ENCODE results near the gene ITPKB. TPM values are rescaled to one million over a fixed set of nuclear protein-coding genes. Genes with fewer than 3 reads are reported as not detected.
A peak's percentile ranks its signal among the peaks of the same experiment; 100 is the strongest.
"Not testable (repeated sequence)": the region's sequence is repeated elsewhere in the genome, so short reads cannot be mapped to it uniquely, and the experiment has no call there.

The ITPKB gene
- total RNA-seq, 2 donors from 2014 or later: 26.9 to 28.4 TPM

- Histone ChIP-seq H3K4me3 (peak overlapping the region; percentile 40), H3K36me3 (no peaks in the 10 kb centered on the region), H3K27me3 (replicated peaks; ENCODE audit: insufficient read depth) (no peaks in the 10 kb centered on the region), H3K9me3 (no peaks in the 10 kb centered on the region), H3K27ac (peak overlapping the region; percentile 49 to 59), H3K4me1 (ENCODE audit: control insufficient read depth in 1 of 2, low read depth in 2 of 2) (peaks cover 14 to 18% of the 10 kb centered on the region in 2 donors)
- TF ChIP-seq CTCF (IDR thresholded peaks at IDR 0.05): no peak
- DNase-seq (ENCODE audit: low spot score) (peak; percentile 16), ATAC-seq (ENCODE audit: insufficient number of reproducible peaks, low FRiP score, low read depth) (no peak)
Observed at GRCh38 chr1:226778657-226779058, 39.6 kb upstream of the ITPKB start.

- no peak for ATAC-seq (ENCODE audit: insufficient number of reproducible peaks, low FRiP score, low read depth)
- H3K36me3 ChIP-seq: no peaks in the 10 kb centered on the region
- H3K9me3 ChIP-seq: no peaks in the 10 kb centered on the region
- H3K4me1 ChIP-seq (ENCODE audit: control insufficient read depth in 1 of 2, low read depth in 2 of 2): peaks cover 14 to 18% of the 10 kb centered on the region in 2 donors
- no peak overlapping the region for H3K4me3 ChIP-seq
- H3K27me3 ChIP-seq (replicated peaks; ENCODE audit: insufficient read depth): no peaks in the 10 kb centered on the region
- no peak for DNase-seq (ENCODE audit: low spot score)
- no peak for TF ChIP-seq CTCF (IDR thresholded peaks at IDR 0.05)
- no peak overlapping the region for H3K27ac ChIP-seq
Observed at GRCh38 chr1:226776975-226777374, 37.9 kb upstream of the ITPKB start.

GRCh38 chr1:226776066-226776465 lies 37.0 kb upstream of the ITPKB start:
- Histone ChIP-seq H3K4me3 (no peak overlapping the region), H3K9me3 (no peaks in the 10 kb centered on the region), H3K36me3 (no peaks in the 10 kb centered on the region), H3K27me3 (replicated peaks; ENCODE audit: insufficient read depth) (no peaks in the 10 kb centered on the region), H3K4me1 (ENCODE audit: control insufficient read depth in 1 of 2, low read depth in 2 of 2) (peaks cover 14 to 18% of the 10 kb centered on the region in 2 donors), H3K27ac (no peak overlapping the region)
- no peak for TF ChIP-seq CTCF (IDR thresholded peaks at IDR 0.05)
- DNase-seq (ENCODE audit: low spot score) (no peak), ATAC-seq (ENCODE audit: insufficient number of reproducible peaks, low FRiP score, low read depth) (no peak)

- Histone ChIP-seq H3K27ac (no peak overlapping the region), H3K4me1 (ENCODE audit: control insufficient read depth in 1 of 2, low read depth in 2 of 2) (peaks cover 0 to 2% of the 10 kb centered on the region in 2 donors), H3K4me3 (no peak overlapping the region), H3K9me3 (no peaks in the 10 kb centered on the region), H3K36me3 (no peaks in the 10 kb centered on the region), H3K27me3 (replicated peaks; ENCODE audit: insufficient read depth) (no peaks in the 10 kb centered on the region)
- no peak for TF ChIP-seq CTCF (IDR thresholded peaks at IDR 0.05)
- ATAC-seq (ENCODE audit: insufficient number of reproducible peaks, low FRiP score, low read depth) (no peak), DNase-seq (ENCODE audit: low spot score) (no peak)
Observed at GRCh38 chr1:226772446-226773139, 33.5 kb upstream of the ITPKB start.

- not testable (repeated sequence) for H3K4me3 ChIP-seq; ATAC-seq (ENCODE audit: insufficient number of reproducible peaks, low FRiP score, low read depth); H3K36me3 ChIP-seq; H3K27ac ChIP-seq; H3K9me3 ChIP-seq; H3K27me3 ChIP-seq (replicated peaks; ENCODE audit: insufficient read depth); H3K4me1 ChIP-seq (ENCODE audit: control insufficient read depth in 1 of 2, low read depth in 2 of 2); DNase-seq (ENCODE audit: low spot score)
Observed at GRCh38 chr1:226767170-226767569, 28.1 kb upstream of the ITPKB start.

GRCh38 chr1:226766565-226766964 lies 27.5 kb upstream of the ITPKB start:
- Histone ChIP-seq H3K4me1 (ENCODE audit: control insufficient read depth in 1 of 2, low read depth in 2 of 2) (no peaks in the 10 kb centered on the region), H3K27me3 (replicated peaks; ENCODE audit: insufficient read depth) (no peaks in the 10 kb centered on the region), H3K9me3 (no peaks in the 10 kb centered on the region), H3K4me3 (no peak overlapping the region), H3K27ac (no peak overlapping the region), H3K36me3 (no peaks in the 10 kb centered on the region)
- ATAC-seq (ENCODE audit: insufficient number of reproducible peaks, low FRiP score, low read depth): no peak
- TF ChIP-seq CTCF (IDR thresholded peaks at IDR 0.05): no peak
- DNase-seq (ENCODE audit: low spot score): no peak

All from thoracic aorta (tissue), 2 donors.